Activated CD4-positive, CD25-positive, alpha-beta regulatory T cell (primary cell): ENCODE measurements around the gene ADGRA3.
"Not testable (repeated sequence)": the region's sequence is repeated elsewhere in the genome, so short reads cannot be mapped to it uniquely, and the experiment has no call there.

Experiments
- DNase-seq, 4 experiments: peaks; one replicate each; lab custom pipeline; 2025; lab: John Stamatoyannopoulos, UW

Gene ADGRA3

GRCh38 chr4:22477813-22478182 lies 38.1 kb downstream of the ADGRA3 start:
- no peak for DNase-seq

GRCh38 chr4:22477136-22477812 lies 38.6 kb downstream of the ADGRA3 start:
- DNase-seq = no peak

GRCh38 chr4:22476011-22476410 lies 39.9 kb downstream of the ADGRA3 start:
- DNase-seq = no peak

GRCh38 chr4:22475311-22475646 lies 40.6 kb downstream of the ADGRA3 start:
- not testable (repeated sequence) for DNase-seq

- DNase-seq = no peak
Measured at GRCh38 chr4:22474636-22475310, 41.1 kb downstream of the ADGRA3 start.

GRCh38 chr4:22473268-22473667 lies 42.6 kb downstream of the ADGRA3 start:
- DNase-seq = no peak

- DNase-seq = no peak
Measured at GRCh38 chr4:22471999-22472461, 43.8 kb downstream of the ADGRA3 start.

GRCh38 chr4:22471419-22471818 lies 44.4 kb downstream of the ADGRA3 start:
- DNase-seq = no peak

- DNase-seq = no peak
Measured at GRCh38 chr4:22466581-22466980, 49.3 kb downstream of the ADGRA3 start.

GRCh38 chr4:22465996-22466395 lies 49.9 kb downstream of the ADGRA3 start:
- DNase-seq = no peak

GRCh38 chr4:22465349-22465748 lies 50.5 kb downstream of the ADGRA3 start:
- DNase-seq = no peak

- no peak for DNase-seq
Measured at GRCh38 chr4:22463179-22463578, 52.7 kb downstream of the ADGRA3 start.

- no peak for DNase-seq
Measured at GRCh38 chr4:22462688-22463087, 53.2 kb downstream of the ADGRA3 start.

GRCh38 chr4:22460266-22460665 lies 55.6 kb downstream of the ADGRA3 start:
- no peak for DNase-seq

GRCh38 chr4:22458098-22458497 lies 57.8 kb downstream of the ADGRA3 start:
- DNase-seq = no peak

- no peak for DNase-seq
Measured at GRCh38 chr4:22457348-22457747, 58.5 kb downstream of the ADGRA3 start.

GRCh38 chr4:22456291-22456690 lies 59.6 kb downstream of the ADGRA3 start:
- no peak for DNase-seq

- DNase-seq = no peak
Measured at GRCh38 chr4:22454955-22455354, 60.9 kb downstream of the ADGRA3 start.

- no peak for DNase-seq
Measured at GRCh38 chr4:22454216-22454838, 61.5 kb downstream of the ADGRA3 start.

GRCh38 chr4:22444813-22445212 lies 71.1 kb downstream of the ADGRA3 start:
- no peak for DNase-seq

- DNase-seq = no peak
Measured at GRCh38 chr4:22442956-22443355, 72.9 kb downstream of the ADGRA3 start.

GRCh38 chr4:22440999-22441398 lies 74.9 kb downstream of the ADGRA3 start:
- no peak for DNase-seq

- DNase-seq = no peak
Measured at GRCh38 chr4:22439947-22440346, 75.9 kb downstream of the ADGRA3 start.
